K562 (cell line): ENCODE results near the gene DCUN1D3. TPM values are rescaled to one million over a fixed set of nuclear protein-coding genes. Genes with fewer than 3 reads are reported as not detected.

Experiments used
- ADNP ChIP-seq: fragments of 200-800 bp; sonication (Bioruptor generic); IDR thresholded peaks from 2 replicates; pipeline ENCODE4 v1.6.1; 2016; ENCODE audit warnings: missing genetic modification characterization, missing compliant biosample characterization
- DIDO1 ChIP-seq: fragments of 450-650 bp; IDR thresholded peaks from 2 replicates; pipeline ENCODE4 v1.6.1; 2016; ENCODE audit warnings: low read depth, missing biosample characterization, missing genetic modification characterization
- EZH2 ChIP-seq: IDR thresholded peaks from 2 replicates; pipeline ENCODE4 v1.6.1; 2012; ENCODE audit warnings: low read depth, mild to moderate bottlenecking, inconsistent platforms, low read length, borderline replicate concordance
- SRSF1 ChIP-seq: fragments of 200-400 bp; formaldehyde crosslinking; IDR thresholded peaks from 2 replicates; pipeline ENCODE4 v1.6.1; 2017; ENCODE audit warnings: mild to moderate bottlenecking, low read depth, low read length, moderate library complexity
- TAF1 ChIP-seq: IDR thresholded peaks from 2 replicates; pipeline ENCODE4 v1.6.1; 2011; ENCODE audit warnings: mild to moderate bottlenecking, low read length, moderate library complexity; ENCODE audit not compliant: insufficient read depth, control insufficient read depth, severe bottlenecking; ENCODE audit errors: extremely low read depth
- ZFP1 ChIP-seq: fragments of 450-650 bp; formaldehyde crosslinking; IDR thresholded peaks from 2 replicates; pipeline ENCODE4 v1.4.0; 2020; ENCODE audit warnings: mild to moderate bottlenecking, mixed read lengths
- ZNF12 ChIP-seq: sonication (generic); formaldehyde crosslinking; IDR thresholded peaks from 2 replicates; pipeline ENCODE4 v1.4.0; 2020; ENCODE audit warnings: mild to moderate bottlenecking, missing genetic modification reagents
- ZNF24 ChIP-seq: fragments of 450-650 bp; IDR thresholded peaks from 2 replicates; pipeline ENCODE4 v1.6.1; 2016
- ZNF449 ChIP-seq: fragments of 250-450 bp; sonication (Bioruptor Pico); IDR thresholded peaks from 2 replicates; pipeline ENCODE4 v1.8.0; 2022; ENCODE audit warnings: moderate library complexity, mild to moderate bottlenecking, inconsistent platforms
- polyA plus RNA-seq, 8 experiments: library from polyadenylated mRNA; depleted of rRNA in 4 of 8; stranded (reverse) in 5 of 8; unstranded in 3 of 8; fragments of >200 nt; fragmentation: Nextera tagmentation in 2 of 8; fragmentation: Illumina TruSeq in 1 of 8; extraction: Ambion mirVana in 2 of 8; extraction: Trizol in 1 of 8; gene quantifications; 2 replicates each; pipeline versions ENCODE4 v1.2.1 to v1.2.3, GENCODE V29; 2011 to 2014; ENCODE audit warnings: inconsistent platforms in 1 of 8, missing spikeins in 1 of 8
- total RNA-seq, 7 experiments: library from RNA; depleted of rRNA in 6 of 7; stranded (reverse); fragments of >200 nt in 6 of 7; fragmentation: Illumina TruSeq in 2 of 7; extraction: Trizol in 2 of 7; gene quantifications; 2 replicates each; pipeline versions ENCODE4 v1.2.1 to v1.2.3, GENCODE V29; 2011 to 2021; ENCODE audit warnings: low replicate concordance in 1 of 7
- TF ChIP-seq, protein P1 (sequence below): fragments of 450-650 bp; IDR thresholded peaks from 2 replicates; pipeline ENCODE4 v1.6.1; 2016; ENCODE audit warnings: mild to moderate bottlenecking, moderate library complexity
- TF ChIP-seq, protein P2 (sequence below), 2 experiments: fragments of 200-800 bp in 1 of 2; sonication (Bioruptor generic) in 1 of 2; sonication (generic) in 1 of 2; formaldehyde crosslinking in 1 of 2; IDR thresholded peaks in 1 of 2; conservative IDR thresholded peaks in 1 of 2; 2 replicates each; pipeline versions ENCODE4 v1.5.0 to v1.6.1; 2016 to 2020; ENCODE audit warnings: missing compliant biosample characterization in 1 of 2, missing genetic modification characterization in 1 of 2, missing genetic modification reagents in 1 of 2

The DCUN1D3 gene
- total and polyA plus RNA-seq, 9 of the 15 experiments (the other 6 are each of a cell fraction or from before 2014, with no cell fraction given) = 1.0 to 4.7 (median 2.2) TPM

DNA sequence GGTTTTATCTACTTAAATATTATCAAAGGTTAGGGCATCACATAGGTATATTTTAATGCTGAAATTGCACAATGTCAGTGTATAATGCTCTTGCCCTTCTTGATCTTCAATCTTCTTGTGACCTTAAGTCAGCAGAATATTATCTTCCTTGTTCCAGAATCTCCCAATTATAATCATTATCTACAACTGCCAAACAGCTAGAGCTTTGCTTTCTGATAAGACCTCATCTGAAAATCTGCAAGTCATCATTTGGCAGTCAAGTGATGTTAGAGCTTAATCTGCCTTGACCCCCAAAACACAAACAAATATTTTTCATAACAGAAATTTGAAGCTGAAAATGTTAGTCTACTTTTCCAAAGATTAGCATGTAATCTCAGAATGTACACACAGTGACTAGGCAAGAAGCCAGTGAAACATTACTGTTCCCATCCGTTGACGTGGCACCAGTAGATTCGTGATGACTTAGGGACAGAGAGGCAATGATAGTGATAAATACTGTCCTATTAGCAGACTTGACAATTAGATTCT, 74.1 kb downstream of the DCUN1D3 start (continued):
- TF ChIP-seq, protein P1, sequence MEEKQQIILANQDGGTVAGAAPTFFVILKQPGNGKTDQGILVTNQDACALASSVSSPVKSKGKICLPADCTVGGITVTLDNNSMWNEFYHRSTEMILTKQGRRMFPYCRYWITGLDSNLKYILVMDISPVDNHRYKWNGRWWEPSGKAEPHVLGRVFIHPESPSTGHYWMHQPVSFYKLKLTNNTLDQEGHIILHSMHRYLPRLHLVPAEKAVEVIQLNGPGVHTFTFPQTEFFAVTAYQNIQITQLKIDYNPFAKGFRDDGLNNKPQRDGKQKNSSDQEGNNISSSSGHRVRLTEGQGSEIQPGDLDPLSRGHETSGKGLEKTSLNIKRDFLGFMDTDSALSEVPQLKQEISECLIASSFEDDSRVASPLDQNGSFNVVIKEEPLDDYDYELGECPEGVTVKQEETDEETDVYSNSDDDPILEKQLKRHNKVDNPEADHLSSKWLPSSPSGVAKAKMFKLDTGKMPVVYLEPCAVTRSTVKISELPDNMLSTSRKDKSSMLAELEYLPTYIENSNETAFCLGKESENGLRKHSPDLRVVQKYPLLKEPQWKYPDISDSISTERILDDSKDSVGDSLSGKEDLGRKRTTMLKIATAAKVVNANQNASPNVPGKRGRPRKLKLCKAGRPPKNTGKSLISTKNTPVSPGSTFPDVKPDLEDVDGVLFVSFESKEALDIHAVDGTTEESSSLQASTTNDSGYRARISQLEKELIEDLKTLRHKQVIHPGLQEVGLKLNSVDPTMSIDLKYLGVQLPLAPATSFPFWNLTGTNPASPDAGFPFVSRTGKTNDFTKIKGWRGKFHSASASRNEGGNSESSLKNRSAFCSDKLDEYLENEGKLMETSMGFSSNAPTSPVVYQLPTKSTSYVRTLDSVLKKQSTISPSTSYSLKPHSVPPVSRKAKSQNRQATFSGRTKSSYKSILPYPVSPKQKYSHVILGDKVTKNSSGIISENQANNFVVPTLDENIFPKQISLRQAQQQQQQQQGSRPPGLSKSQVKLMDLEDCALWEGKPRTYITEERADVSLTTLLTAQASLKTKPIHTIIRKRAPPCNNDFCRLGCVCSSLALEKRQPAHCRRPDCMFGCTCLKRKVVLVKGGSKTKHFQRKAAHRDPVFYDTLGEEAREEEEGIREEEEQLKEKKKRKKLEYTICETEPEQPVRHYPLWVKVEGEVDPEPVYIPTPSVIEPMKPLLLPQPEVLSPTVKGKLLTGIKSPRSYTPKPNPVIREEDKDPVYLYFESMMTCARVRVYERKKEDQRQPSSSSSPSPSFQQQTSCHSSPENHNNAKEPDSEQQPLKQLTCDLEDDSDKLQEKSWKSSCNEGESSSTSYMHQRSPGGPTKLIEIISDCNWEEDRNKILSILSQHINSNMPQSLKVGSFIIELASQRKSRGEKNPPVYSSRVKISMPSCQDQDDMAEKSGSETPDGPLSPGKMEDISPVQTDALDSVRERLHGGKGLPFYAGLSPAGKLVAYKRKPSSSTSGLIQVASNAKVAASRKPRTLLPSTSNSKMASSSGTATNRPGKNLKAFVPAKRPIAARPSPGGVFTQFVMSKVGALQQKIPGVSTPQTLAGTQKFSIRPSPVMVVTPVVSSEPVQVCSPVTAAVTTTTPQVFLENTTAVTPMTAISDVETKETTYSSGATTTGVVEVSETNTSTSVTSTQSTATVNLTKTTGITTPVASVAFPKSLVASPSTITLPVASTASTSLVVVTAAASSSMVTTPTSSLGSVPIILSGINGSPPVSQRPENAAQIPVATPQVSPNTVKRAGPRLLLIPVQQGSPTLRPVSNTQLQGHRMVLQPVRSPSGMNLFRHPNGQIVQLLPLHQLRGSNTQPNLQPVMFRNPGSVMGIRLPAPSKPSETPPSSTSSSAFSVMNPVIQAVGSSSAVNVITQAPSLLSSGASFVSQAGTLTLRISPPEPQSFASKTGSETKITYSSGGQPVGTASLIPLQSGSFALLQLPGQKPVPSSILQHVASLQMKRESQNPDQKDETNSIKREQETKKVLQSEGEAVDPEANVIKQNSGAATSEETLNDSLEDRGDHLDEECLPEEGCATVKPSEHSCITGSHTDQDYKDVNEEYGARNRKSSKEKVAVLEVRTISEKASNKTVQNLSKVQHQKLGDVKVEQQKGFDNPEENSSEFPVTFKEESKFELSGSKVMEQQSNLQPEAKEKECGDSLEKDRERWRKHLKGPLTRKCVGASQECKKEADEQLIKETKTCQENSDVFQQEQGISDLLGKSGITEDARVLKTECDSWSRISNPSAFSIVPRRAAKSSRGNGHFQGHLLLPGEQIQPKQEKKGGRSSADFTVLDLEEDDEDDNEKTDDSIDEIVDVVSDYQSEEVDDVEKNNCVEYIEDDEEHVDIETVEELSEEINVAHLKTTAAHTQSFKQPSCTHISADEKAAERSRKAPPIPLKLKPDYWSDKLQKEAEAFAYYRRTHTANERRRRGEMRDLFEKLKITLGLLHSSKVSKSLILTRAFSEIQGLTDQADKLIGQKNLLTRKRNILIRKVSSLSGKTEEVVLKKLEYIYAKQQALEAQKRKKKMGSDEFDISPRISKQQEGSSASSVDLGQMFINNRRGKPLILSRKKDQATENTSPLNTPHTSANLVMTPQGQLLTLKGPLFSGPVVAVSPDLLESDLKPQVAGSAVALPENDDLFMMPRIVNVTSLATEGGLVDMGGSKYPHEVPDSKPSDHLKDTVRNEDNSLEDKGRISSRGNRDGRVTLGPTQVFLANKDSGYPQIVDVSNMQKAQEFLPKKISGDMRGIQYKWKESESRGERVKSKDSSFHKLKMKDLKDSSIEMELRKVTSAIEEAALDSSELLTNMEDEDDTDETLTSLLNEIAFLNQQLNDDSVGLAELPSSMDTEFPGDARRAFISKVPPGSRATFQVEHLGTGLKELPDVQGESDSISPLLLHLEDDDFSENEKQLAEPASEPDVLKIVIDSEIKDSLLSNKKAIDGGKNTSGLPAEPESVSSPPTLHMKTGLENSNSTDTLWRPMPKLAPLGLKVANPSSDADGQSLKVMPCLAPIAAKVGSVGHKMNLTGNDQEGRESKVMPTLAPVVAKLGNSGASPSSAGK = peak; percentile 21; the same call in 1 of the 2 replicates
- TF ChIP-seq ADNP (tag) (peak; percentile 69; the same call in 1 of the 2 replicates), EZH2 (no peak), SRSF1 (no peak), ZNF24 (no peak), ZNF12 (CRISPR knock-in tag) (no peak), TAF1 (no peak), DIDO1 (0 out of 2 replicates have a peak, but pooled peaks have one; percentile 37), ZNF449 (CRISPR knock-in tag) (peak; percentile 78; the same call in 1 of the 2 replicates), ZFP1 (CRISPR knock-in tag) (peak; percentile 52; the same call in 1 of the 2 replicates)
- TF ChIP-seq, protein P2, sequence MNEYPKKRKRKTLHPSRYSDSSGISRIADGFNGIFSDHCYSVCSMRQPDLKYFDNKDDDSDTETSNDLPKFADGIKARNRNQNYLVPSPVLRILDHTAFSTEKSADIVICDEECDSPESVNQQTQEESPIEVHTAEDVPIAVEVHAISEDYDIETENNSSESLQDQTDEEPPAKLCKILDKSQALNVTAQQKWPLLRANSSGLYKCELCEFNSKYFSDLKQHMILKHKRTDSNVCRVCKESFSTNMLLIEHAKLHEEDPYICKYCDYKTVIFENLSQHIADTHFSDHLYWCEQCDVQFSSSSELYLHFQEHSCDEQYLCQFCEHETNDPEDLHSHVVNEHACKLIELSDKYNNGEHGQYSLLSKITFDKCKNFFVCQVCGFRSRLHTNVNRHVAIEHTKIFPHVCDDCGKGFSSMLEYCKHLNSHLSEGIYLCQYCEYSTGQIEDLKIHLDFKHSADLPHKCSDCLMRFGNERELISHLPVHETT (CRISPR knock-in tag; conservative IDR thresholded peaks at IDR 0.05 in 1 of 2, IDR thresholded peaks at IDR 0.05 in 1 of 2) = peak in 1 of 2 experiments; percentile 89; a peak in 2 of 4 replicates
